Fibroblast of skin of right biceps (primary cell): Measurements from ENCODE around the gene MEG3.

Experiments used
- DNase-seq: peaks from one replicate; pipeline ENCODE4 v3.0.0-alpha.2; 2013

Gene MEG3

GRCh38 chr14:100901391-100902183 is 75.7 kb downstream of the MEG3 start:
- no peak for DNase-seq

- DNase-seq: no peak
Observed at GRCh38 chr14:100902295-100903133, 76.6 kb downstream of the MEG3 start.

GRCh38 chr14:100903134-100903468 is 77.2 kb downstream of the MEG3 start:
- no peak for DNase-seq

GRCh38 chr14:100903672-100904185 is 77.8 kb downstream of the MEG3 start, which contains the start of gene RTL1:
RTL1 (minus strand) TSS chr14:100903722; CDS start chr14:100884788, 18,934 bp downstream.
- no peak for DNase-seq

GRCh38 chr14:100904307-100905087 is 78.6 kb downstream of the MEG3 start:
- no peak for DNase-seq

- DNase-seq: no peak
Observed at GRCh38 chr14:100905166-100905565, 79.2 kb downstream of the MEG3 start.

- DNase-seq: no peak
Observed at GRCh38 chr14:100906420-100906819, 80.5 kb downstream of the MEG3 start.

GRCh38 chr14:100907240-100907639 is 81.3 kb downstream of the MEG3 start:
- no peak for DNase-seq

- no peak for DNase-seq
Observed at GRCh38 chr14:100909439-100909838, 83.5 kb downstream of the MEG3 start.
